Parathyroid adenoma (tissue), 2 donors: Measurements from ENCODE around the gene ANKRD44.

ENCODE experiments used
- H2AFZ ChIP-seq: fragments of 300-600 bp; sonication (generic); one replicate; pipeline ENCODE4 v1.7.0; 2017; ENCODE audit warnings: antibody characterized with exemption, mild to moderate bottlenecking
- H3K27ac ChIP-seq: fragments of 300-600 bp; sonication (generic); one replicate; pipeline ENCODE4 v1.7.0; 2017
- H3K27me3 ChIP-seq: fragments of 300-600 bp; sonication (generic); one replicate; pipeline ENCODE4 v1.7.0; 2017; ENCODE audit warnings: low read length; ENCODE audit not compliant: control insufficient read depth, insufficient read depth
- H3K36me3 ChIP-seq: fragments of 300-600 bp; sonication (generic); one replicate; pipeline ENCODE4 v1.7.0; 2017; ENCODE audit warnings: low read length; ENCODE audit not compliant: control insufficient read depth, insufficient read depth
- H3K4me1 ChIP-seq: fragments of 300-600 bp; sonication (generic); one replicate; pipeline ENCODE4 v1.7.0; 2017; ENCODE audit warnings: control low read depth
- H3K4me2 ChIP-seq: fragments of 300-600 bp; sonication (generic); one replicate; pipeline ENCODE4 v1.7.0; 2017; ENCODE audit warnings: low read length
- H3K4me3 ChIP-seq: fragments of 300-600 bp; sonication (generic); one replicate; pipeline ENCODE4 v1.7.0; 2017; ENCODE audit warnings: low read depth, low read length
- H3K79me2 ChIP-seq: fragments of 300-600 bp; sonication (generic); one replicate; pipeline ENCODE4 v1.7.0; 2017; ENCODE audit warnings: control low read depth
- H3K9ac ChIP-seq: fragments of 300-600 bp; sonication (generic); one replicate; pipeline ENCODE4 v1.7.0; 2017; ENCODE audit warnings: mild to moderate bottlenecking
- H3K9me3 ChIP-seq: fragments of 300-600 bp; sonication (generic); one replicate; pipeline ENCODE4 v1.7.0; 2017; ENCODE audit warnings: low read length; ENCODE audit not compliant: control insufficient read depth
- TF ChIP-seq, protein P1 (sequence below): fragments of 300-600 bp; sonication (generic); IDR thresholded peaks from one replicate; pipeline ENCODE4 v1.7.0; 2017; ENCODE audit warnings: antibody characterized with exemption, mild to moderate bottlenecking
- donor health status: primary hyperparathyroidism.

ANKRD44 gene

DNA sequence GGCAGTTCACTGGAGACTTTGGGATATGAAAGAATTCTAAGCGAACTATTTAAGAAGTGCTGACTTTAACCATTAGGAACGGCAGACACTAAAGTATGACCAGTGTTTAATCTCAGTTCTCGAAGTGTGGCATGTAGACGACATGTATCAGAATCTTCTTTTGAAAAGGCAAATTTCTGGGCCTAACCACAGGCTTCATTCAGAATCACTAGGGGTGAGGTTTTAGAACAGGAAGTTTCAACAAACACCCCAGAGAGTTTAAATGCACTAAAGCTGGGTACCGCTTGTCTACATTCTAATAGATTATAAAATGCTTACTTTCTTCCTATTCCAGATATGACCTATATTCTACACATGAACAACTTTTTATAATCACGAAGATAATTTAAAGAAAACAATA lies 180.3 kb downstream of the ANKRD44 start:
- TF ChIP-seq, protein P1, sequence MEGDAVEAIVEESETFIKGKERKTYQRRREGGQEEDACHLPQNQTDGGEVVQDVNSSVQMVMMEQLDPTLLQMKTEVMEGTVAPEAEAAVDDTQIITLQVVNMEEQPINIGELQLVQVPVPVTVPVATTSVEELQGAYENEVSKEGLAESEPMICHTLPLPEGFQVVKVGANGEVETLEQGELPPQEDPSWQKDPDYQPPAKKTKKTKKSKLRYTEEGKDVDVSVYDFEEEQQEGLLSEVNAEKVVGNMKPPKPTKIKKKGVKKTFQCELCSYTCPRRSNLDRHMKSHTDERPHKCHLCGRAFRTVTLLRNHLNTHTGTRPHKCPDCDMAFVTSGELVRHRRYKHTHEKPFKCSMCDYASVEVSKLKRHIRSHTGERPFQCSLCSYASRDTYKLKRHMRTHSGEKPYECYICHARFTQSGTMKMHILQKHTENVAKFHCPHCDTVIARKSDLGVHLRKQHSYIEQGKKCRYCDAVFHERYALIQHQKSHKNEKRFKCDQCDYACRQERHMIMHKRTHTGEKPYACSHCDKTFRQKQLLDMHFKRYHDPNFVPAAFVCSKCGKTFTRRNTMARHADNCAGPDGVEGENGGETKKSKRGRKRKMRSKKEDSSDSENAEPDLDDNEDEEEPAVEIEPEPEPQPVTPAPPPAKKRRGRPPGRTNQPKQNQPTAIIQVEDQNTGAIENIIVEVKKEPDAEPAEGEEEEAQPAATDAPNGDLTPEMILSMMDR, result no peak
- H3K4me1 ChIP-seq, result no peaks in the 10 kb centered on the region
- no peak overlapping the region for H3K27ac ChIP-seq
- no peaks in the 10 kb centered on the region for H3K9me3 ChIP-seq
- H3K9ac ChIP-seq, result no peak overlapping the region
- H3K79me2 ChIP-seq, result no peaks in the 10 kb centered on the region
- no peaks in the 10 kb centered on the region for H3K36me3 ChIP-seq
- no peak overlapping the region for H2AFZ ChIP-seq
- no peaks in the 10 kb centered on the region for H3K27me3 ChIP-seq
- H3K4me3 ChIP-seq, result no peak overlapping the region
- no peak overlapping the region for H3K4me2 ChIP-seq

DNA sequence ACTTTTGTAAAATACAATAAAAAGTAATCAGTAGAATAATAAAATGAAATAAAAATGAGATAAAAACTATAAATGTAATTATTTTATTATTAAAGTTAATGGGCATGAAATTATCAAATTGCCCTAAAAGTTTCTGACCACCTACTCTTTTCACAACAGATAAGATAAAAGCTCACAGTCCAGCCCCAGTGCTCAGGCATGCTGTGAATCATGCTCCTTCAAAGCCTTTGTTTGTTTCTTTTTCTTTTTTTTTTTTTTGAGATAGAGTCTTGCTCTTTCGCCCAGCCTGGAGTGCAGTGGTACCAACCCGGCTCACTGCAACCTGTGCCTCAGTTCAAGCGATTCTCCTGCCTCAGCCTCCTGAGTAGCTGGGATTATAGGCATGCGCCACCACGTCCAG lies 181.7 kb downstream of the ANKRD44 start:
- Histone ChIP-seq H2AFZ (no peak overlapping the region), H3K4me3 (no peak overlapping the region), H3K36me3 (no peaks in the 10 kb centered on the region), H3K79me2 (no peaks in the 10 kb centered on the region), H3K9me3 (no peaks in the 10 kb centered on the region), H3K4me1 (no peaks in the 10 kb centered on the region), H3K27ac (no peak overlapping the region), H3K4me2 (no peak overlapping the region), H3K9ac (no peak overlapping the region), H3K27me3 (no peaks in the 10 kb centered on the region)
- TF ChIP-seq, protein P1, result no peak

DNA sequence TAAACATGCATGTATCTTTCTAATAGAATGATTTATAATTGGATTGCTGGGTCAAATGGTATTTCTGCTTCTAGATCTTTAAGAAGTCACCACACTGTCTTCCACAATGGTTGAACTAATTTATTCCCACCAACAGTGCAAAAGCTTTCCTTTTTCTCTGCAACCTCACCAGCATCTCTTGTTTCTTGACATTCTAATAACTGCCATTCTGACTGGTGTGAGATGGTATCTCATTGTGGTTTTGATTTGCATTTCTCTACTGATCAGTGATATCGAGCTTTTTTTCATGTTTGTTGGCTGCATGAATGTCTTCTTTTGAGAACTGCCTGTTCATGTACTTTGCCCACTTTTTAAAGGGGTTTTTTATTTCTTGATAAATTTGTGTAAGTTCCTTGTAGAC lies 182.5 kb downstream of the ANKRD44 start:
- H3K27ac ChIP-seq, result no peak overlapping the region
- H3K4me1 ChIP-seq, result no peaks in the 10 kb centered on the region
- H3K9ac ChIP-seq, result no peak overlapping the region
- no peaks in the 10 kb centered on the region for H3K36me3 ChIP-seq
- H2AFZ ChIP-seq, result no peak overlapping the region
- TF ChIP-seq, protein P1, result no peak
- H3K79me2 ChIP-seq, result no peaks in the 10 kb centered on the region
- H3K4me2 ChIP-seq, result no peak overlapping the region
- H3K4me3 ChIP-seq, result no peak overlapping the region
- H3K9me3 ChIP-seq, result no peaks in the 10 kb centered on the region
- H3K27me3 ChIP-seq, result no peaks in the 10 kb centered on the region

DNA sequence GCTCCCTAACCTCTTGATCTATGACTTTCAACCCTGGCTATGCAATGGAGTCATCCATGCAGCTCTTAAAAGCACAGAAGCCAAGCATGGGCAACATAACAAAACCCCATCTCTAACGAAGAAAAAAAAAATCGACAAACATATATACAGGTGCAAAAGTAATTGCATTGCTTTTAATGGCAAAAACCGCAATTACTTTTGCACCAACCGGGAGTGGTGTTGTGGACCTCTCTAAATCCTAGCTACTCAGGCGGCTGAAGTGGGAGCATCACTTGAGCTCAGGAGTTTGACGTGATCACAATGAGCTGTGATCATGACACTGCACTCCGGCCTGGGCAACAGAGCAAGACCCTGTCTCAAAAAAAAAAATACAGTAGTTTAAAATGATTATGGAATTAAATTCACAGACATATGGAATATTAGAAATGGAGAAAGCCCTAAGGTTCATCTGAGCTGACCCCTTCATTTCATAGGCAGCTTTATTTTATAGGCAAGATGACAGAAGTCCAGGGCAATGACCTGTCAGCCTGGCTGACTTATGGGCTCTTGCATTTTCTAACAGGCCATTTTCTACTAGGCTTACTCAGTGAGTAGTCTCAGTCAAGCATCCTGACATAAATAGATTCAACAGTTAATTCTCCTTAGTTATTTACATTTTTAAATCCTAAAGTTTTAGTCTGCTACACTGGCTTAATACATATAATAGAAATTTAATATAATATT lies 183.8 kb downstream of the ANKRD44 start:
- TF ChIP-seq, protein P1, result no peak
- Histone ChIP-seq H3K4me2 (no peak overlapping the region), H3K9me3 (no peaks in the 10 kb centered on the region), H3K4me1 (no peaks in the 10 kb centered on the region), H3K27ac (no peak overlapping the region), H2AFZ (no peak overlapping the region), H3K9ac (no peak overlapping the region), H3K4me3 (no peak overlapping the region), H3K36me3 (no peaks in the 10 kb centered on the region), H3K79me2 (no peaks in the 10 kb centered on the region), H3K27me3 (no peaks in the 10 kb centered on the region)
